ENCODE data around the gene MYO10. TPM values are rescaled to one million over a fixed set of nuclear protein-coding genes. Genes with fewer than 3 reads are reported as not detected.

MYO10 gene
- total and polyA plus RNA-seq, 2 donors (not counting 3 experiments of a cell fraction or from before 2014, with no cell fraction given), result 36.0 to 148 TPM

GRCh38 chr5:16737209-16737608, 198.9 kb downstream of the MYO10 start:
- Histone ChIP-seq H3K9ac (replicated peaks; ENCODE audit: extremely low read depth, insufficient read depth, low read length) (no peak overlapping the region), H3K9me3 (replicated peaks; ENCODE audit: control insufficient read depth, insufficient read depth, low read length) (no peaks in the 10 kb centered on the region), H3K4me2 (ENCODE audit: insufficient read depth, low read length) (no peak overlapping the region), H3K4me1 (ENCODE audit: control insufficient read depth, extremely low read depth, insufficient read depth, low read length) (peaks cover 24% of the 10 kb centered on the region), H3K4me3 (replicated peaks in 1 of 3; ENCODE audit: insufficient read depth in 1 of 3, low read depth in 1 of 3, low read length in 3 of 3) (no peak overlapping the region), H4K20me1 (replicated peaks; ENCODE audit: control insufficient read depth, extremely low read depth, insufficient read depth, low read length) (no peaks in the 10 kb centered on the region), H3K36me3 (ENCODE audit: control insufficient read depth in 2 of 2, extremely low read depth in 1 of 2, insufficient read depth in 2 of 2, low read length in 2 of 2) (peaks cover 10 to 12% of the 10 kb centered on the region in 2 experiments), H3K79me2 (ENCODE audit: control insufficient read depth, insufficient read depth, low read length) (peaks cover 30% of the 10 kb centered on the region), H3K27me3 (ENCODE audit: control insufficient read depth in 2 of 2, insufficient read depth in 2 of 2, low read length in 2 of 2) (no peaks in the 10 kb centered on the region), H3K9me1 (replicated peaks; ENCODE audit: control insufficient read depth, extremely low read depth, insufficient read depth, low read length) (no peaks in the 10 kb centered on the region), H2AFZ (ENCODE audit: low read depth, low read length) (no peak overlapping the region), H3K27ac (ENCODE audit: insufficient read depth, low read depth, low read length) (peak overlapping the region; percentile 5)
- DNase-seq (ENCODE audit: low read depth, low spot score) (no peak), FAIRE-seq (no peak)
- ChIA-PET CTCF (interaction anchor here (0.9 to 1.4 kb wide), 6 partner anchors 9 to 59 kb away, joined by 3 to 5 read pairs (median 4); no protein-coding TSS in a partner anchor), POLR2A (no interaction called here)
- no TSS peak for BruUV-seq (replicated peaks)
- no peak for TF ChIP-seq POLR2A (IDR thresholded peaks at IDR 0.05; ENCODE audit: low read depth, low read length)
- TF ChIP-seq JUN (IDR thresholded peaks at IDR 0.05; ENCODE audit: borderline replicate concordance, insufficient read depth, insufficient read length, low read depth), result no peak
- TF ChIP-seq GATA2 (IDR thresholded peaks at IDR 0.05; ENCODE audit: insufficient read depth, insufficient read length, low read depth, low read length), result no peak
- no peak for TF ChIP-seq EZH2 (IDR thresholded peaks at IDR 0.05; ENCODE audit: borderline replicate concordance, low read depth, low read length, severe bottlenecking)
- no peak for TF ChIP-seq CTCF (IDR thresholded peaks at IDR 0.05; ENCODE audit: extremely low read depth in 1 of 2, insufficient read depth in 1 of 2, low read depth in 1 of 2, low read length in 2 of 2)
- no peak for TF ChIP-seq POLR2AphosphoS5 (IDR thresholded peaks at IDR 0.05; ENCODE audit: insufficient read depth, low read depth, low read length)
- TF ChIP-seq MAX (IDR thresholded peaks at IDR 0.05; ENCODE audit: insufficient read depth, insufficient read length), result no peak
- no peak for TF ChIP-seq FOS (IDR thresholded peaks at IDR 0.05; ENCODE audit: borderline replicate concordance, insufficient read depth, low read length)
- TF ChIP-seq MYC (IDR thresholded peaks at IDR 0.05; ENCODE audit: low read depth, low read length), result no peak
- intact Hi-C loops (cut with micrococcal nuclease) (loop anchor here (2.0 kb wide), 1 partner anchor 46 kb away; no protein-coding TSS in a partner anchor), dilution Hi-C loops (cut with MboI; ENCODE audit: extremely low pct_ligation_motif_present, low sequenced_read_pairs) (no loop called here)
